K562 (cell line): Measurements from ENCODE around the gene LPAR6. TPM values are rescaled to one million over a fixed set of nuclear protein-coding genes. Genes with fewer than 3 reads are reported as not detected.

Experiments
- ATAC-seq: fragments of 200-7000 bp; cut with Tn5 transposase; 3 replicates; pipeline ENCODE4 v1.9.1; 2020; ENCODE audit warnings: moderate library complexity
- BruUV-seq: library from RNA; stranded (reverse); fragments of 400-500 nt; replicated peaks from 2 replicates; lab custom pipeline; 2021; lab: Mats Ljungman, UMichigan
- CTCF ChIA-PET: fragments of 300-600 bp; formaldehyde crosslinking; extraction: SDS; loops from one replicate; lab custom pipeline; 2021; ENCODE audit warnings: low intra/inter-chr PET ratio; lab: Yijun Ruan, JAX
- POLR2A ChIA-PET: fragments of 300-600, 350-650 bp; sonication (Branson Sonifier 250); formaldehyde crosslinking; extraction: SDS; loops from one replicate; lab custom pipeline; 2021; ENCODE audit warnings: antibody characterized with exemption, inconsistent platforms; lab: Yijun Ruan, JAX
- DNase-seq, 4 experiments: peaks; one replicate each; pipeline versions ENCODE4 v3.0.0 to v3.0.0-alpha.2; 2011 to 2018; ENCODE audit warnings: low spot score in 3 of 4, mixed read lengths in 3 of 4; ENCODE audit errors: extremely low read depth in 1 of 4
- FAIRE-seq: peaks from 2 replicates; lab custom pipeline; 2011; peaks lifted over from hg19 to GRCh38; lab: Jason Lieb, UNC
- H2AFZ ChIP-seq: 2 replicates; pipeline ENCODE4 v1.6.0; 2011; ENCODE audit warnings: low read depth, low read length, control low read depth, inconsistent platforms
- H3K27ac ChIP-seq: fragments of 200-600 bp; 3 replicates; pipeline ENCODE4 v1.8.0; 2011; ENCODE audit warnings: low read depth, mild to moderate bottlenecking, control low read depth, inconsistent platforms, low read length, moderate library complexity, mixed read lengths; ENCODE audit errors: extremely low read depth
- H3K27me3 ChIP-seq, 2 experiments: fragments of 300-600 bp in 1 of 2; 2 replicates in 1 of 2; 3 replicates in 1 of 2; pipeline versions ENCODE4 v1.6.0 to v1.8.0; 2011; ENCODE audit warnings: inconsistent platforms in 2 of 2, low read length in 2 of 2, mild to moderate bottlenecking in 1 of 2, mixed read lengths in 1 of 2, moderate library complexity in 1 of 2; ENCODE audit not compliant: control insufficient read depth in 2 of 2, insufficient read depth in 2 of 2
- H3K36me3 ChIP-seq: fragments of 300-600 bp; 3 replicates; pipeline ENCODE4 v1.8.0; 2011; ENCODE audit warnings: mild to moderate bottlenecking, low read length, inconsistent platforms; ENCODE audit not compliant: control insufficient read depth, insufficient read depth
- H3K4me1 ChIP-seq, 2 experiments: fragments of 200-600 bp in 1 of 2; replicated peaks in 1 of 2; 2 replicates in 1 of 2; 3 replicates in 1 of 2; pipeline versions ENCODE4 v1.5.1 to v1.8.0; 2011; ENCODE audit warnings: inconsistent platforms in 2 of 2, low read length in 2 of 2, mild to moderate bottlenecking in 1 of 2, mixed read lengths in 1 of 2, moderate library complexity in 1 of 2; ENCODE audit not compliant: control insufficient read depth in 2 of 2, insufficient read depth in 2 of 2
- H3K4me2 ChIP-seq: 2 replicates; pipeline ENCODE4 v1.6.1; 2011; ENCODE audit warnings: low read length, control low read depth, inconsistent platforms, mixed read lengths; ENCODE audit not compliant: insufficient read depth
- H3K4me3 ChIP-seq: fragments of 200-600 bp; sonication (generic), shearing (Covaris generic); 2 replicates; pipeline ENCODE4 v1.5.1; 2016; ENCODE audit warnings: control low read depth, inconsistent platforms
- H3K79me2 ChIP-seq: fragments of 200-600 bp; 3 replicates; pipeline ENCODE4 v1.8.0; 2011; ENCODE audit warnings: low read length, inconsistent platforms; ENCODE audit not compliant: control insufficient read depth, insufficient read depth
- H3K9ac ChIP-seq, 2 experiments: 2 replicates each; pipeline versions ENCODE4 v1.6.0 to v1.6.1; 2011; ENCODE audit warnings: low read depth in 2 of 2, low read length in 2 of 2, control low read depth in 1 of 2, inconsistent platforms in 1 of 2, mild to moderate bottlenecking in 1 of 2, mixed read lengths in 1 of 2; ENCODE audit not compliant: insufficient read depth in 1 of 2
- H3K9me1 ChIP-seq: one replicate; pipeline ENCODE4 v1.6.0; 2011; ENCODE audit warnings: inconsistent platforms, mild to moderate bottlenecking, low read length, moderate library complexity; ENCODE audit not compliant: control insufficient read depth, insufficient read depth
- H3K9me3 ChIP-seq: replicated peaks from 2 replicates; pipeline ENCODE4 v1.5.1; 2011; ENCODE audit warnings: low read depth, low read length, inconsistent platforms; ENCODE audit not compliant: control insufficient read depth, insufficient read depth
- H4K20me1 ChIP-seq: replicated peaks from 2 replicates; pipeline ENCODE4 v1.6.1; 2011; ENCODE audit warnings: low read length, inconsistent platforms, mixed read lengths; ENCODE audit not compliant: control insufficient read depth, insufficient read depth
- E2F4 ChIP-seq: sonication (generic); formaldehyde crosslinking; IDR thresholded peaks from 2 replicates; pipeline ENCODE4 v1.8.0; 2022; ENCODE audit warnings: mild to moderate bottlenecking, low read depth, missing genetic modification reagents
- LEF1 ChIP-seq: fragments of 450-650 bp; IDR thresholded peaks from 2 replicates; pipeline ENCODE4 v1.6.1; 2016; ENCODE audit warnings: mild to moderate bottlenecking
- MEF2D ChIP-seq: conservative IDR thresholded peaks from 2 replicates; pipeline ENCODE4 v1.6.1; 2016; ENCODE audit warnings: low read depth, missing genetic modification characterization, missing compliant biosample characterization
- SETDB1 ChIP-seq: IDR thresholded peaks from one replicate; pipeline ENCODE4 v1.6.1; 2012; ENCODE audit warnings: low read length, control low read depth, inconsistent platforms
- SLC30A9 ChIP-seq: fragments of 250-450 bp; sonication (Bioruptor Pico); IDR thresholded peaks from 2 replicates; pipeline ENCODE4 v1.8.0; 2022; ENCODE audit warnings: mild to moderate bottlenecking, moderate library complexity
- ZNF263 ChIP-seq: sonication (generic); formaldehyde crosslinking; IDR thresholded peaks from 2 replicates; pipeline ENCODE4 v1.8.0; 2022; ENCODE audit warnings: mild to moderate bottlenecking, missing genetic modification reagents, borderline replicate concordance
- ZNF79 ChIP-seq: fragments of 250-450 bp; sonication (Bioruptor Pico); IDR thresholded peaks from 2 replicates; pipeline ENCODE4 v1.4.0; 2020; ENCODE audit warnings: low read depth, mild to moderate bottlenecking, moderate library complexity
- ZZZ3 ChIP-seq: fragments of 450-650 bp; IDR thresholded peaks from 2 replicates; pipeline ENCODE4 v1.6.1; 2016; ENCODE audit warnings: antibody characterized with exemption, mild to moderate bottlenecking, moderate library complexity
- WGBS: fragments of 100-300 bp; shearing (Covaris generic); methylation state at CpG from one replicate; pipeline ENCODE4 v1.1.6; 2016; ENCODE audit warnings: low coverage, mixed read lengths; ENCODE audit not compliant: insufficient coverage; ENCODE audit errors: missing lambda C conversion rate; 5-methylcytosine and 5-hydroxymethylcytosine counted together
- in situ Hi-C: fragments of 300-500 bp; cut with MboI; formaldehyde crosslinking; loops from 4 replicates; pipeline ENCODE4 v1.15.0; 2018; ENCODE audit warnings: inconsistent platforms, mixed read lengths
- intact Hi-C: fragments of 100-400 bp; cut with micrococcal nuclease; formaldehyde crosslinking; loops from 2 replicates; pipeline ENCODE4 v1.14.2; 2022
- polyA plus RNA-seq, 8 experiments: library from polyadenylated mRNA; depleted of rRNA in 4 of 8; stranded (reverse) in 5 of 8; unstranded in 3 of 8; fragments of >200 nt; fragmentation: Nextera tagmentation in 2 of 8; fragmentation: Illumina TruSeq in 1 of 8; extraction: Ambion mirVana in 2 of 8; extraction: Trizol in 1 of 8; gene quantifications; 2 replicates each; pipeline versions ENCODE4 v1.2.1 to v1.2.3, GENCODE V29; 2011 to 2014; ENCODE audit warnings: inconsistent platforms in 1 of 8, missing spikeins in 1 of 8
- total RNA-seq, 7 experiments: library from RNA; depleted of rRNA in 6 of 7; stranded (reverse); fragments of >200 nt in 6 of 7; fragmentation: Illumina TruSeq in 2 of 7; extraction: Trizol in 2 of 7; gene quantifications; 2 replicates each; pipeline versions ENCODE4 v1.2.1 to v1.2.3, GENCODE V29; 2011 to 2021; ENCODE audit warnings: low replicate concordance in 1 of 7
- TF ChIP-seq, protein P1 (sequence below): fragments of 450-650 bp; IDR thresholded peaks from 2 replicates; pipeline ENCODE4 v1.6.1; 2018; ENCODE audit not compliant: partially characterized antibody

The LPAR6 gene
- total and polyA plus RNA-seq, 9 of the 15 experiments (the other 6 are each of a cell fraction or from before 2014, with no cell fraction given): 0.04 to 0.14 (median 0.10) TPM; not detected in 5

GRCh38 chr13:48391257-48391656 is 21.7 kb downstream of the LPAR6 start (continued):
- TF ChIP-seq, protein P1, sequence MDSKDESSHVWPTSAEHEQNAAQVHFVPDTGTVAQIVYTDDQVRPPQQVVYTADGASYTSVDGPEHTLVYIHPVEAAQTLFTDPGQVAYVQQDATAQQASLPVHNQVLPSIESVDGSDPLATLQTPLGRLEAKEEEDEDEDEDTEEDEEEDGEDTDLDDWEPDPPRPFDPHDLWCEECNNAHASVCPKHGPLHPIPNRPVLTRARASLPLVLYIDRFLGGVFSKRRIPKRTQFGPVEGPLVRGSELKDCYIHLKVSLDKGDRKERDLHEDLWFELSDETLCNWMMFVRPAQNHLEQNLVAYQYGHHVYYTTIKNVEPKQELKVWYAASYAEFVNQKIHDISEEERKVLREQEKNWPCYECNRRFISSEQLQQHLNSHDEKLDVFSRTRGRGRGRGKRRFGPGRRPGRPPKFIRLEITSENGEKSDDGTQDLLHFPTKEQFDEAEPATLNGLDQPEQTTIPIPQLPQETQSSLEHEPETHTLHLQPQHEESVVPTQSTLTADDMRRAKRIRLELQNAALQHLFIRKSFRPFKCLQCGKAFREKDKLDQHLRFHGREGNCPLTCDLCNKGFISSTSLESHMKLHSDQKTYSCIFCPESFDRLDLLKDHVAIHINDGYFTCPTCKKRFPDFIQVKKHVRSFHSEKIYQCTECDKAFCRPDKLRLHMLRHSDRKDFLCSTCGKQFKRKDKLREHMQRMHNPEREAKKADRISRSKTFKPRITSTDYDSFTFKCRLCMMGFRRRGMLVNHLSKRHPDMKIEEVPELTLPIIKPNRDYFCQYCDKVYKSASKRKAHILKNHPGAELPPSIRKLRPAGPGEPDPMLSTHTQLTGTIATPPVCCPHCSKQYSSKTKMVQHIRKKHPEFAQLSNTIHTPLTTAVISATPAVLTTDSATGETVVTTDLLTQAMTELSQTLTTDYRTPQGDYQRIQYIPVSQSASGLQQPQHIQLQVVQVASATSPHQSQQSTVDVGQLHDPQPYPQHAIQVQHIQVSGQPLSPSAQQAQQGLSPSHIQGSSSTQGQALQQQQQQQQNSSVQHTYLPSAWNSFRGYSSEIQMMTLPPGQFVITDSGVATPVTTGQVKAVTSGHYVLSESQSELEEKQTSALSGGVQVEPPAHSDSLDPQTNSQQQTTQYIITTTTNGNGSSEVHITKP: no peak
- TF ChIP-seq SETDB1: no peak
- TF ChIP-seq ZZZ3: no peak

- TF ChIP-seq SLC30A9 (CRISPR knock-in tag): no peak
- TF ChIP-seq ZNF79 (CRISPR knock-in tag): no peak
- TF ChIP-seq E2F4 (CRISPR knock-in tag): no peak
- TF ChIP-seq MEF2D (tag): no peak
- no peak for TF ChIP-seq ZZZ3
- no peak for TF ChIP-seq LEF1
- no peak for TF ChIP-seq ZNF263 (CRISPR knock-in tag)
- no peaks in the 10 kb centered on the region for H3K9me3 ChIP-seq
- H3K4me3 ChIP-seq: no peak overlapping the region
- no peaks in the 10 kb centered on the region for H3K4me1 ChIP-seq
- no peak overlapping the region for H3K4me2 ChIP-seq
- POLR2A ChIA-PET: interaction anchor here (1.2 kb wide), 1 partner anchor 30 kb away, joined by 3 read pairs; no protein-coding TSS in a partner anchor
- H3K36me3 ChIP-seq: no peaks in the 10 kb centered on the region
- ATAC-seq (no peak), FAIRE-seq (no peak), DNase-seq (no peak)
- H3K27me3 ChIP-seq: no peaks in the 10 kb centered on the region
- no peak overlapping the region for H3K9ac ChIP-seq
- intact Hi-C loops (no loop called here), in situ Hi-C loops (no loop called here)
- no TSS peak for BruUV-seq
- no peak overlapping the region for H3K27ac ChIP-seq
- H2AFZ ChIP-seq: no peak overlapping the region
- no peaks in the 10 kb centered on the region for H3K9me1 ChIP-seq
- CTCF ChIA-PET: no interaction called here
- no peaks in the 10 kb centered on the region for H3K79me2 ChIP-seq
- no peaks in the 10 kb centered on the region for H4K20me1 ChIP-seq
- WGBS: 95% methylated on average over 8 of the region's 8 CpGs
These were observed 26.1 kb downstream of the LPAR6 start for GRCh38 chr13:48386816-48387215.
